LoVo (cell line): ENCODE results near the gene SYT11.
"Not testable (repeated sequence)": the region's sequence is repeated elsewhere in the genome, so short reads cannot be mapped to it uniquely, and the experiment has no call there.

Experiments
- DNase-seq: peaks from one replicate; pipeline ENCODE4 v3.0.0-alpha.2; 2016; ENCODE audit warnings: low spot score

The SYT11 gene

DNA sequence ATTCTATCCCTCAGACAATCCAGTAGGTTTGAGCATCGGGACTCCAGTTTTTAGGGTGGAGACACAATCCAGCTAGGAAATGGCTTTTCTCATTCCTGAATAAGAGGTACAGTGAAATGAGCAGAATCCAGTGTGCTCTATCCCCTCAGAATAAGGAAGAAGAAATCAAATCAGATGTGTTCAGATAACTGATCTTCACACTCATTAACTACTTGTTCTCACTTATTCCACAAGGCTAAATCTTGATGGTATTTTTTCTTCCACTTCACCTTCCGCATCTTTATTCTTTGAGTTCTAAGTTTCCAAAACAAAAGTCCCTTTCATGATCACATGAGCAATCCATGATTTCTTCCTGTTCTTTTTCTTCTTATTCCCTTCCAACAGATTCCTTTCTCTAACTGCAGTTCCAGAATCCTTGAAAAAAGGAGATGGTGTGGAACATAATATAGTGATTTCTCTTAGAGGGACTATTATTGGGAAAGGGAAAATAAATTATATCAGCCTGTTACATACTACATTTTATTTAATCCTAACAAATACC, 1.7 kb downstream of the SYT11 start:
- DNase-seq = no peak

DNA sequence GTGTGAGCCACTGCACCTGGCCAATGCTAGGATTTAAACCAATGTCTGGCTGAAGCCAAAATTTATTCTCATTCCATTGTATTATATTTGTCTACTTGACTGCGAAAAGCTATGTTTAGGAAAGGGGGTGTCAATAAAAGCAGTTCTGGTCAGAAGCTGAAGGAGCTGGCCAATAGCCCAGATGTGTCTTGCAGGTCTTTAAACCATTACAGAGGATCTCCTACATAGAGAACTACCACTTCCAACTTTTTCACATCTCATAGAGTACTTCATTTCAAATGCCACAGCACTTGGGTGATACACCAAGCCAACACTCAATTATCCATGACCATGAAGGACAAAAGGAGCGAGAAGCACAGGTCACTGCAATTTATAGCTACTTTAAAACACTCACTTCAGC, 2.5 kb downstream of the SYT11 start:
- DNase-seq = no peak

DNA sequence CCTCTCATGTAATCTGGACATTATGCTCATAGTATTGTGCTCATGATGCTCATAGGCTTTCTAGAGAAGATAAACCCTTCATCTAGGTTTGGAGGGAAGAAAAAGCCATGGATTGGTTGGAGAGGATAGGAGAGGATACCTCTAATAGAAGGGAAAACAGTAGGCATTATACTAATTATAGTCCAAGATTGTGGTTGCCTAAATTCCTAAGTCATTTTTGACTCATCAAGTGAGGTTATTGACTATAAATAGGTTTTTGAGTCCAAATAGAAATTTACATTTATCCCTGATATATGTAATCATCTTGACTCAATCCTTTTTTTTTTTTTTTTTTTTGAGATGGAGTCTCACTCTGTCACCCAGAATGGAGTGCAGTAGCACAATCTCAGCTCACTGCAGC, 5.0 kb downstream of the SYT11 start:
- DNase-seq = no peak

DNA sequence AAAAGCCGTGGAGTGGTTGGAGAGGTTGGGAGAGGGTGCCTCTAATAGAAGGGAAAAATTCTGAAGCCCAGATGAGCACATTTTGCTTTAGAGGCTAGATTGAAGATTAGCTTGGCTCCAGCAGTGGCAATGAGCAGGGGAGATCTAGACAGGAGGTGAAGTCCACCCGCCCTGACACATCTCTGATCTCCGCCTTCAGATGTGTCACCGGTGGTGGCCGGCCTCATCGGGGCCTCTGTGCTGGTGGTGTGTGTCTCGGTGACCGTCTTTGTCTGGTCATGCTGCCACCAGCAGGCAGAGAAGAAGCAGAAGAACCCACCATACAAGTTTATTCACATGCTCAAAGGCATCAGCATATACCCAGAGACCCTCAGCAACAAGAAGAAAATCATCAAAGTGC, 8.4 kb downstream of the SYT11 start:
- DNase-seq = no peak

DNA sequence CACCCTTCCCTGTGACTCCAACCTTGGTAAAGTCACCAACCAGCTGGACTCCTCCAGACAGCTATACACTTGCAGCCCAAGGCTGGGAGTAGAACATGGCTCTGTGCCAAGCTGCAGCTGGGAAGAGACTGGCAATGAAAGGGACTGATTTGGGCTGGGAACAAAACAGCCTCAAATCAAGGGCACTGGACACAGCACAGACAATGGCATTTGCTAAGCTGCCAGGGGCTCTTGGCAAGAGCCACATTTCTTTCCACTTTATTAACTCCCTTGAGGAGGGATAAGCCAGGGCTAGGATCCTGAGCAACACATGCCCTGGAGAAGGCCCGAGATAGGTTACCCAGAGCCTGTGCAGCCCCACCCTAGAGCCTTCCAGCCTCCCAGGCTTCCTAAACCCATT, 12.0 kb downstream of the SYT11 start:
- DNase-seq = no peak

DNA sequence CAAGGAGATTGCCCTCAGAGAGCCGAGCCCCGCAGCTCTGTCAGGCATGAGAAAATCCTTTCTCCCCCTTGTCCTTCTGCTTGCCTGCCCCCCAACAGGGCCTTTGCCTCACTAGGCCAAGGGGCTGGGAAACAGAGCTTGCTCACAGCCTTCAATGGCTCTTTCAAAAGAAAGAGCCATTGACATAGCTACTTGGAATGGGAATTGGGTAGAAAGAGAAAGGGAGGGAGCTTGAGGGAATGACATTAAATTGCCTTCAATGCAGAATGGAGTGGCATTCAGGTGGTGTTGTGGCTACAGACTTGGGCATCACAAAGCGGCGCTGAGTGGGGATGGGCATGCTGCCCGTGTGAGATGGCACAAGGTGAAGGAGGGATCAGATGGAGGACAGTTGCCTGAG, 13.2 kb downstream of the SYT11 start:
- DNase-seq = no peak

DNA sequence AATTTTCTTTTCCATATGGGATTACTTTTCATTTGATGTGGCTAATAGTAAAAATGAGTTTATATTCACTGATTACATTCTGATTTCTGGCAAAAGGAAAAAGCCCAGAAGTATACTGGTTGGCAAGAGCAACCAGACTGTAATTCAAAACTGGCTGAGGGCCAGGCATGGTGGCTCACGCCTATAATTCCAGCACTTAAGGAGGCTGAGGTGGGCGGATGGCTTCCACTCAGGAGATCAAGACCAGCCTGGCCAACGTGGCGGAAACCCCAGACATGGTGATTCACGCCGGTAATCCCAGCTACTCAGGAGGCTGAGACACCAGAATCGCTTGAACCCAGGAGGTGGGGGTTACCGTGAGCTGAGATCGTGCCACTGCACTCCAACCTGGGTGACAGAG, 14.5 kb downstream of the SYT11 start:
- DNase-seq = peak; percentile 45

DNA sequence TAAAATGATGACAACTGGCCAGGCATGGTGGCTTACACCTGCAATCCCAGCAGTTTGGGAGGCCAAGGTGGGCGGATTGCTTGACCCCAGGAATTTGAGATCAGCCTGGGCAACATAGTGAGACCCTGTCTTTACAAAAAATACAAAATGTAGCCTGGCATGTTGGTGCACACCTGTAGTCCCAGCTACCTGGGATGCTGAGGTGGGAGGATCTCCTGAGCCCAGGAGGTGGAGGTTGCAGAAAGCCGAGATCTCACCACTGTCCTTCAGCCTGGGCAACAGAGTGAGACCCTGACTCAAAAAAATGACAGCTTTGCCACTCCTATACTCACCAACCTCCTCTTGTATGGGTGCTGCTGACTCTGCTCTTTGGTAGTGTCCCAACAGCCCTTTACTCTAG, 18.6 kb downstream of the SYT11 start:
- DNase-seq = no peak

DNA sequence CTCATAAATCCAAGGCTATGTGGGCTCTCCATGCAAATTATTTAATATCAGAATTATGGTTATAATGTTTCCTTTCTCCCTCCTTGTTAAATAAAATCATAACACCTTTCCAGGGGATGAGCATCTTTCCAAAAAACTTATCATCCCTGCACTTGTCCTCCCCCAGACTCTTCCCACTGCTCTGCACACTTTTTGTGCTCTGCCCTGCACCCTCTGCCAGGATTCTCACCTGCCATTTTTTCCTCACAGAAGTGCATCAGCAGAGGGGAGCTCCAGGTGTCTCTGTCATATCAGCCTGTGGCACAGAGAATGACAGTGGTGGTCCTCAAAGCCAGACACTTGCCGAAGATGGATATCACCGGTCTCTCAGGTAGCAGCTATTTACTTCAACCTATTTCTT, 20.9 kb downstream of the SYT11 start:
- no peak for DNase-seq

DNA sequence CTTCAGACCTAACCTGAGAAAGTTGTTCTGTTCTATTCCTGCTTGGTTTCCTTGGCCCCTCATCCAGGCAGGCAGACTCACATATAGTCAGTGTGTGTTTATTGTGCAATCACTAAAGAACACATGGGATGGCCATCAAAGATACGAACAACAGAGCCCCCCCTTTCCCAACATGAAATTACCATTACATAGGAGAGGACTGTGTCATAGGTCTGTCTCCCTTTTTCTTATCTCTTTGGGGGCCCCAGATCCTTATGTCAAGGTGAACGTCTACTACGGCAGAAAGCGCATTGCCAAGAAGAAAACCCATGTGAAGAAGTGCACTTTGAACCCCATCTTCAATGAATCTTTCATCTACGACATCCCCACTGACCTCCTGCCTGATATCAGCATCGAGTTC, 21.6 kb downstream of the SYT11 start:
- no peak for DNase-seq

DNA sequence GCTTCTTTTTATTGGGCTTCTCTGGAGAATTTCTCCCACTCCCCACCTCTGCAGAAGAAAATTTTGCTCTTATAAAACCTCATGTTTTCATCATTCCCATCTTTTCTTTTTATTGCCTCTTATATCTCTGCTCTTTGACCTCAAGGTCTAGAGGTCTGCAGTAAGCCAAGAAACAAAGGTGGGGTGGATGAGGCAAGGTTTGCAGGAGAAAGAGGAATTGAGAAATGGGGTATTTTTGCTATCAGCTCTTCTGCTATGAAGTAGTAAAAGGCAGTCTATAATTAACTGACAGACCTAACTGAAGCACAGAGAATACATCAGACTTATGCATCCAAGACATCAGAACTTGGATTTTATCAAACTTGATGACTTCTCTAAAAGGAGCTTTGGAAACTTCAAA, 22.9 kb downstream of the SYT11 start:
- DNase-seq = no peak

DNA sequence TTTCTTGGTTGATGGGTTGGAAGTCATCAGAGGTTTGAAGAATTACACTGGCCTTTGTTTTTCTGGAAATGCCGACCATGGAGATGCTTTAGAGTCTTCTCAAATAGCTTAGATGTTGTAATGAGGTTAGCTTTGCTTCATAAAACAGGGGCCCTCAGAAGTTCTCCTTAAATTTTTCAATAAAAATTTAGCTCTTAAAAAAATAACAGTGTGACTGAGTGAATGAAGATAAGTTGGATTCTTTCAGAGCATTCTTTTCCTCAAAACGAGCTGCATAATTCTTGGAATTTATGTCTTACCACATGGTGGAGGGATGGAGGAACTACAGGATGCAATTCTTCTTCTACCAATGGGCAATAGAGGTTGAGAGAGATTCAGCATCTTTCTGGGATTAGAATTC, 23.4 kb downstream of the SYT11 start:
- DNase-seq = no peak

DNA sequence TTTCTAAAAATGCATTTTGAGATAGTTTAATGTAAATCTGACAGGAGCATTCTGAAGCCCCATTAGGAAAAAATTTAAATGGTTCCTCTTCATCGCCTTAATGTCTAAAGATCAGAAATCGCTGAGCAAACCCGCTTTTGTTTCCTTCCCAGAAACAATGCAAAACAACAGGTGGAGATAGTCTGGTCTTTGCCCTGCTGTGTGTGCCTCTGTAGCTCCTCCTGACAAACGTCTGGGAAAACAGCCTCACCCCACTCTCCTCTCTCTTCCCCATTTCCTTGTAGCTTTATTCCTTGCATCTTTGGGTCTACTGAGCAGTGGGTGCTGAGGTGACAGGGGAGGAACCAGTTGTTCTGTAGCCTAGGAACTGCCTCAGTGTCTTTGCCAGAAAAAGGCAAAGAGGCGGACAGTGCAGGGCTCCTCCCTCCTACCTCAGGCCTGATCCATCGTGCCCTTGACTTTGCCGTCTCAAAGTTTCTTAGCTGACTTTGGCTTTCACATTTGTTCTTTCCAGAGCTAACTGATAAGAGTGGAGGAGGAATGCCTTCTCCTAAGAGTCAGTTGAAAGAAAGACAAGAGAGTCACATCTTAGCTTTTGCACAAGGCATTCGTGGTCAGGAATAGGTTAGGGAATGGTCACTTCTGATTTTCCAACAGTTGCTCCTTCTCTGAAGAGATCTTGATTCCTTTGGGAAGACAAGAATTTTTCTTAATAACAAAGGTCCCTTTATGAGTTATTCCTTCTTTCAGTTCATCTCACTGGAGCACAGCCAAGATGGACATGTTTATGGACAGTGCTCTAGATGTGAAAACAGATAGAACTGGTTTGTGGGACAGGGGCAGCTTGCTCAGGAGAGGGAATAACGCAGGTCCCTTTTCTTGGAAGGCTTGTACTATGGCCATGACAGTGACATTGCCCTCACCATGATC, 24.9 kb downstream of the SYT11 start:
- no peak for DNase-seq

DNA sequence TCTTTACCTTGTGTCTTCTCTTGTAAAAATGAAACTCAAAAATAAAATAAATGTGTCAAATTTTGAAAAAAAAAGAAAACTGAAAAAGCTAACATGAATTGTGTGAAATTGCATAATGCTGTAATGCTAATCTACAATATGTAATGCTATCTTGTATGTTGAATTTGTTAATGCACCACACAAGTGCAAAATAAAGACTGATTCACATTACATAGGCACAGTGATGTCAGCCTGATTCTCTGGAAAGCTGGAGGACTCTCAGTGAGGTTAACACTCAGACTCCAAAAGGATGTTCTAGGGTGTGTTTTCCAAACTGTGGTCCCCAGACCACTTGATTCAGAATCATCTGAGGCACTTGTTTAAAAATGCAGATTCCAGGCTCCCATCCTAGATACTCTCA, 25.6 kb downstream of the SYT11 start:
- no peak for DNase-seq

DNA sequence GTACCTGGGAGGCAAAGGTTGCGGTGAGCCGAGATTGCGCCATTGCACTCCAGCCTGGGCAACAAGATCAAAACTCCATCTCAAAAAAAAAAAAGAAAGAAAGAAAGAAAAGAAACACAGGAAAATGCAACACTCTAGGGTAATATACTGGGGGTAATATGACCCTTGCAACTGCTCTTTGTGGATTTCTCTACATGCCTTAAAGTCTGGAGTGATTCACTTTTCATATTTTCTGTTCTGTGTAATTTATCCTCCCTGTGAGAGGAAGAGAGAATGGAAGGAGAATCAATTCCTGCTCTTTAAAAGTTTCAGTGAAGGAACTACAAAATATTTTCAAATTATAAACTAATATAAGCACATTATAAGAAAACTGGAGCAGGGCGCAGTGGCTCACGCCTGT, 29.1 kb downstream of the SYT11 start:
- DNase-seq = no peak

DNA sequence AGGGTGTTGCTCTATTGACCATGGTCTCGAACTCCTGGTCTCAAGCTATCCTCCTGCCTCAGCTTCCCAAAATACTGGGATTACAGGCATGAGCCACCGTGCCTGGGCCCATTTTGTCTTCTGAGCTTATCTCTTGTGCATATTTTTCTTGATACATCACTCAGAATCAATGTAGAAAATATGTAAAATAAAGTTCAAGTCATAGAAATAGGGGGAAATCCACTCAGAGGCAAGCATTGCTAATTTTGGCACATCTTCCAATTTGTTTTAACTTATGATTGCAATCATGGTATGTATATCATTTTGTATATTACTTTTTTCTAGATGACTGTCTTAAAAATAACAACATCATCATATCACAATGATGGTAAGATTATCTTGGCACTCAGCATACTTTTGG, 30.2 kb downstream of the SYT11 start:
- no peak for DNase-seq

DNA sequence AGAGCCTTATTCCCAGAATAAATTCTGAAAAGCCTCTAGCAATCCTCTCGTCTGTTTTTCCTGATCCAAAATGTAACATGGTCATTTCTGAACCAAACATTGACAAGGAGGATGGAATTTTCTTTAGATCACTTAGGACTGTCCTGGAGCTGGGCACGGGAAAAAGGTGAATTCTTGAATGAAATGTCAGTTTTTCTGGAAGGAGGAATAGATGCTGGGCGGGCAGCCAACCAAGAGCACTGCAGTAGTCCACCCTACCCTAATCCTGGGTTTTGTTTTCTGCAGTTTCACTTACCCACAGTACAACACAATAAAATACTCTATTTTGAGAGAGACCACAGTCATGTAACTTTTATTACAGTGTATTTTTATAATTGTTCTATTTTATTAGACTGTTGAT, 30.9 kb downstream of the SYT11 start:
- no peak for DNase-seq

DNA sequence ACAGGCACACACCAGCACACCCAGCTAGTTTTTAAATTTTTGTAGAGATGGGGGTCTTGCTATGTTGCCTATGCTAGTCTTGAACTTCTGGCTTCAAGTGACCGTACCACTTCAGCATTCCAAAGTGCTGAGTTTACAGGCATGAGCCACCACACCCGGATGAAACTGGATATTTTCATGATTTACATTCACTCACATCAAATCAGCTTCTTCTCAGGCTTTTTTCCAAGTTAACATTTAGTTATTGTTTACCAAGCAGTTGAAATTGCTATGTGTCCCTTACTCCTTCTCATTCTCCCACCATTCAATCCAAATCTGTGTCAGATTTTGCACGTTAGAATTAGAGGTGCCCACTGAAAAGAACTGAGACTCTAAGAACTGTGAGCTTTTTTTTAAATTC, 33.4 kb downstream of the SYT11 start:
- peak; percentile 64 for DNase-seq

DNA sequence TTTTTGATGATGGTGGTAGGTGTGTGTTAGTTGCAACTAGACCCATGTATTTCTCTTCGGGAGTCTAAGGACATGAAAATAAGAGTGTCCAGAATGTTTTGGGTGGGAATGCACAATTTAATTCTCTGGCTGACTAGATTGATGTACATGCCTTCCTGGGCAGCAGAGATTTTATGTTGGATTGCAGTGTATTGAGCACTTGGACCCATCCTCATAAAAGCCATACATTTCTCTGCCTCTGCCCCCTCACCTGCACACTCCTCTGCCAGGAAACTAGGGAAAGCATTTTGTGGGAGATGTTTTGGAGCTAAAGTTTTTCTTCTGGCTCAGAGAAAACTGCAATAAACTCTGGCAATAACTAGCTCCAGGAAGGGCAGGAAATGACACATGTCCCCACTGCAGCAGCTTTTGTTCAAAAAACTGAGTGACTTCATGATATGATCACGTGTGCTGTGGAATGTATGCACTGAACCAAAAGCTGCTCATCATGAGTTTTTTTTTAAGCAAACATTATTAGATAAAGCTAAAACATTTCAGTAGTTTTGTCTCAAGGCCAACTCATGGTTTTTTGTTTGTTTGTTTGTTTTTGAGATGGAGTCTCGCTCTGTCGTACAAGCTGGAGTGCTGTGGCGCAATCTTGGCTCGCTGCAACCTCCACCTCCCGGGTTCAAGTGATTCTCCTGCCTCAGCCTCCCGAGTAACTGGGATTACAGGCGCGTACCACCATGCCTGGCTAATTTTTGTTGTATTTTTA, 34.2 kb downstream of the SYT11 start:
- peak; percentile 49 for DNase-seq

DNA sequence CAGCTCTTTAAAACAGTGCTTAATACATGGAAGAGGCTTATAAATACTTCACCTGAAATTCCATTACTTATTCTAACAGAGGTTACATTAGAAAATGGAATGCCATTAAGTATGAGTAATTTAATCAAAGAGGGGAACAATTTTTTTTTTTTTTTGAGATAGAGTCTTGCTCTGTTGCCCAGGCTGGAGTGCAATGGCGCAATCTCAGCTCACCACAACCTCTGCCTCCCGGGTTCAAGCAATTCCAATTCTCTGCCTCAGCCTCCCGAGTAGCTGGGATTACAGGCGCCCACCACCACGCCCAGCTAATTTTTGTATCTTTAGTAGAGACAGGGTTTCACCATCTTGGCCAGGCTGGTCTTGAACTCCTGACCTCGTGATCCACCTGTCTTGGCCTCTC, 36.2 kb downstream of the SYT11 start:
- not testable (repeated sequence) for DNase-seq

DNA sequence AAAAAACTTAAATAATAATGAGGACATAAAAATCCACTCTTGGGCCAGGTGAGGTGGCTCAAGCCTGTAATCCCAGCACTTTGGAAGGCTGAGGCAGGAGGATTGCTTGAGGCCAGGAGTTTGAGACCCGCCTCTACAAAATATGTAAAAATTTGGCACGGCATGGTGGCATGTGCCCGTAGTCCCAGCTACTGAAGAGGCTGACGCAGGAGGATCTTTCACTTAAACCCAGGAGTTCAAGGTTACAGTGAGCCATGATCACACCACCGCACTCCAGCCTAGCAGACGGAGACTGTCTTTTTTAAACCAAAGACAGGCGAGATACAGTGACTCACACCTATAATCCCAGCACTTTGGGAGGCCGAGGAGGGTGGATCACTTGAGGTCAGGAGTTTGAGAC, 37.1 kb downstream of the SYT11 start:
- DNase-seq = not testable (repeated sequence)

DNA sequence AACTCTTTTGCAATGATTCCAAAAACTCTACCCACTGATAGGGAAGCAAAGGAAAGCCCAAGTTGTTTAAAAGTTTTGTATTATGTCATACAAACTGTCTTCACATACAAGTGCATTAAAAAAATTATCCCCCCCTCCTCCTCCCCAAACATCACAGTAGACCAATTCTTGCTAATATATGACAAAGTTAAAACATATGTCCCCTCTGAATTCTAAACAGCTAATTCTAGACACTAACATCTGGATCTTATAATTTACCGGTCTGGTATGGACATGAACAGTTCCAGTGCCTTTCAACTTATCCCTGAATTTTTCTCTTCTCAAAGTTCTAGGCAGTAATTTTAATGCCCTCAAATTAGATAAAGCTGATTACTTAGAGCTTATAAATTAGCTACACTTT, 38.4 kb downstream of the SYT11 start:
- no peak for DNase-seq

DNA sequence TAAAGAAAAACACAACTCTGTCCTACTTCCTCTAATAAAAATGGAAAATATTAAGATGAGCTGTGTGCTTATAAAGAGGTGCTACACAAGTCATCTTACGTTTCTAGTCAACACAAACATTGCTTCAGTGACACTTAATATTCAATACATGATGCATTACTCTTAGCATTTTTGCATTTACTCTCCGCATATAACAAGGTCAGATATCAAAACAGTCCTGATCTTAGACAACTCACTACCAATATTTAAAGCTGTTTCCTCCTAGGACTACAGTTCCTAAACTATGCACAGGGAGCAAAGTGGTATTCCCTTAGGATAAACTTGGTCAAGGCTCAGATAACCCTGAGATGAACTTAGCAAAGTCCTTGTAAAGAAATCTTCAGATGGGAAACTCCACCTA, 39.5 kb downstream of the SYT11 start:
- no peak for DNase-seq
